ENCODE measurements around the gene MEIS2.

GRCh38 chr15:36880913-36881460 lies 219.4 kb downstream of the MEIS2 start:
- TF ChIP-seq POLR2AphosphoS5 (IDR thresholded peaks at IDR 0.05; ENCODE audit: low read depth, low read length) (no peak), POLR2A (IDR thresholded peaks at IDR 0.05; ENCODE audit: low read depth, low read length) (no peak), TAF1 (IDR thresholded peaks at IDR 0.05; ENCODE audit: low read depth, low read length) (no peak), SPI1 (IDR thresholded peaks at IDR 0.05; ENCODE audit: low read depth, low read length) (no peak)
